Measurements from ENCODE around the gene NDUFA11. TPM values are rescaled to one million over a fixed set of nuclear protein-coding genes. Genes with fewer than 3 reads are reported as not detected.
"Not testable (repeated sequence)": the region's sequence is repeated elsewhere in the genome, so short reads cannot be mapped to it uniquely, and the experiment has no call there.

Gene NDUFA11
- total RNA-seq, 1 experiment from 2014 or later, result 244 TPM

- not testable (repeated sequence) for DNase-seq; H3K27me3 ChIP-seq (ENCODE audit: control insufficient read depth, insufficient read depth, low read length); H3K4me3 ChIP-seq (ENCODE audit: insufficient read depth, low read depth, low read length); H3K36me3 ChIP-seq (replicated peaks; ENCODE audit: control insufficient read depth, insufficient read depth, low read length)
Observed at GRCh38 chr19:5874496-5874895, 29.1 kb downstream of the NDUFA11 start.

GRCh38 chr19:5873617-5874199 lies 29.9 kb downstream of the NDUFA11 start:
- DNase-seq, result no peak
- Histone ChIP-seq H3K4me3 (ENCODE audit: insufficient read depth, low read depth, low read length) (no peak overlapping the region), H3K27me3 (ENCODE audit: control insufficient read depth, insufficient read depth, low read length) (no peaks in the 10 kb centered on the region), H3K36me3 (replicated peaks; ENCODE audit: control insufficient read depth, insufficient read depth, low read length) (no peaks in the 10 kb centered on the region)

GRCh38 chr19:5870986-5871394 lies 32.6 kb downstream of the NDUFA11 start:
- H3K36me3 ChIP-seq (replicated peaks; ENCODE audit: control insufficient read depth, insufficient read depth, low read length), result no peaks in the 10 kb centered on the region
- no peak for DNase-seq
- no peak overlapping the region for H3K4me3 ChIP-seq (ENCODE audit: insufficient read depth, low read depth, low read length)
- no peaks in the 10 kb centered on the region for H3K27me3 ChIP-seq (ENCODE audit: control insufficient read depth, insufficient read depth, low read length)

GRCh38 chr19:5867201-5868136 lies 36.1 kb downstream of the NDUFA11 start:
- Histone ChIP-seq H3K36me3 (replicated peaks; ENCODE audit: control insufficient read depth, insufficient read depth, low read length) (no peaks in the 10 kb centered on the region), H3K27me3 (ENCODE audit: control insufficient read depth, insufficient read depth, low read length) (no peaks in the 10 kb centered on the region), H3K4me3 (ENCODE audit: insufficient read depth, low read depth, low read length) (no peak overlapping the region)
- peak; percentile 45 for DNase-seq

- DNase-seq, result peak; percentile 37
- Histone ChIP-seq H3K36me3 (replicated peaks; ENCODE audit: control insufficient read depth, insufficient read depth, low read length) (no peaks in the 10 kb centered on the region), H3K4me3 (ENCODE audit: insufficient read depth, low read depth, low read length) (no peak overlapping the region), H3K27me3 (ENCODE audit: control insufficient read depth, insufficient read depth, low read length) (no peaks in the 10 kb centered on the region)
Observed at GRCh38 chr19:5865772-5866171, 37.8 kb downstream of the NDUFA11 start.

GRCh38 chr19:5864725-5865486 lies 38.7 kb downstream of the NDUFA11 start:
- Histone ChIP-seq H3K27me3 (ENCODE audit: control insufficient read depth, insufficient read depth, low read length) (no peaks in the 10 kb centered on the region), H3K36me3 (replicated peaks; ENCODE audit: control insufficient read depth, insufficient read depth, low read length) (no peaks in the 10 kb centered on the region), H3K4me3 (ENCODE audit: insufficient read depth, low read depth, low read length) (no peak overlapping the region)
- peak; percentile 69 for DNase-seq

GRCh38 chr19:5864013-5864720 lies 39.4 kb downstream of the NDUFA11 start:
- no peak for DNase-seq
- Histone ChIP-seq H3K36me3 (replicated peaks; ENCODE audit: control insufficient read depth, insufficient read depth, low read length) (no peaks in the 10 kb centered on the region), H3K4me3 (ENCODE audit: insufficient read depth, low read depth, low read length) (no peak overlapping the region), H3K27me3 (ENCODE audit: control insufficient read depth, insufficient read depth, low read length) (no peaks in the 10 kb centered on the region)

DNA sequence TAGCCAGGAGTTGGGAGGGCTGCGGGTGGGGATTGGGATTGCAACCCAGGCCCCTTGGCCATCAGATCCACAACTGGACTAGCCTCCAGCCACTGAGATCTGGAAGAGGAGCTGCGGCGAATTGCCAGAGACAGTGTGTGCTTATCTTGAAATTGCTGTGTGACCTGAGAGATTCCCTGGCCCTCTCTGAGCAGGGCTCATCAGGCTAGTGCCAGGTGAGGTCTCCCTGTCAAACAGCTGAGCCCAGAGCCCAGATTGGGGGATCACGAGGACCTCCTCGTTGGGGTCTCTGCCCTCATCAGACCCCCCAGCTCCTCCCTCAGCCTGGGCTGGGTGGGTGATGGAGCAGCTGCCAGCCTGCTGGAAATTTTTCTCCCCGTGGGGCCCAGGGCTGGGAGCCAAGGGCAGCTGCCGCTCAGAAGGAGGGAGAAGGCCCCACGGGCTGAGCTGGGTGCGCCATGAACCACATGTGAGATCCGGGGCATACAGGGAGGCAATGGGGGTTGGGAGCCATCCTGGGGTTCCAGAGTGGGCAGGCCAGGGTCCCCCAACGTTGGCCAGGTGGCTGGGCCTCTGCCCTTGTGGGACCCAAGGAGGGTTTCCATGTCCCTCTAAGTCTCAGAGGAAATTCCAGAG lies 40.4 kb downstream of the NDUFA11 start:
- peak; percentile 30 for DNase-seq
- Histone ChIP-seq H3K36me3 (replicated peaks; ENCODE audit: control insufficient read depth, insufficient read depth, low read length) (no peaks in the 10 kb centered on the region), H3K27me3 (ENCODE audit: control insufficient read depth, insufficient read depth, low read length) (no peaks in the 10 kb centered on the region), H3K4me3 (ENCODE audit: insufficient read depth, low read depth, low read length) (no peak overlapping the region)

DNA sequence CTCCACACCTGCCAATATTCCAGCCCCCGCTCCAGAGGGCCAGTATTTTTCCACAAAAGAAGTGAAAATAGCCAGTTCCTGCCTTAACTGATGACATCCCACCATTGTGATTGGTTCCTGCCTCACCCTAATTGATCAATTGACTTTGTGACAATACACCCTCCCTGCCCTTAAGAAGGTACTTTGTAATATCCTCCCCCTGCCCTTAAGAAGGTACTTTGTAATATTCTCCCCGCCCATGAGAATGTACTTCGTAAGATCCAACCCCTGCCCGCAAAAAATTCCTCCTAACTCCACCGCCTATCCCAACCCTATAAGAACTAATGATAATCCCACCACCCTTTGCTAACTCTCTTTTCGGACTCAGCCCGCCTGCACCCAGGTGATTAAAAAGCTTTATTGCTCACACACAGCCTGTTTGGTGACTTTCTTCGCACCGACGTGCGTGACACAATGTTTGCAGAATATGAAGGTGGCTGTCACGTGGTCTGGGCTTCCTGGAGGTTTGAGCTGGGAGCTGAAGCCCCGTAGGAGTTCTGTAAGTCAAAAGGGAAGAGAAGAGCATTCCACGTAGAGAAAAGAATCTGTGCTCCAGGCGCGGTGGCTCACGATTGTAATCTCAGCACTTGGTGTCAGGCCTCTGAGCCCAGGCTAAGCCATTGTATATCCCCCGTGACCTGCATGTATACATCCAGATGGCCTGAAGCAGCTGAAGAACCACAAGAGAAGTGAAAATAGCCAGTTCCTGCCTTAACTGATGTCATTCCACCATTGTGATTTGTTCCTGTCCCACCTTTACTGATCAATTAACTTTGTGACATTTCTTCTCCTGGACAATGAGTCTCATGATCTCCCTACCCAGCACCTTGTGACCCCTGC lies 46.1 kb downstream of the NDUFA11 start:
- no peak overlapping the region for H3K4me3 ChIP-seq (ENCODE audit: insufficient read depth, low read depth, low read length)
- no peak for DNase-seq
- H3K27me3 ChIP-seq (ENCODE audit: control insufficient read depth, insufficient read depth, low read length), result no peaks in the 10 kb centered on the region
- no peaks in the 10 kb centered on the region for H3K36me3 ChIP-seq (replicated peaks; ENCODE audit: control insufficient read depth, insufficient read depth, low read length)

DNA sequence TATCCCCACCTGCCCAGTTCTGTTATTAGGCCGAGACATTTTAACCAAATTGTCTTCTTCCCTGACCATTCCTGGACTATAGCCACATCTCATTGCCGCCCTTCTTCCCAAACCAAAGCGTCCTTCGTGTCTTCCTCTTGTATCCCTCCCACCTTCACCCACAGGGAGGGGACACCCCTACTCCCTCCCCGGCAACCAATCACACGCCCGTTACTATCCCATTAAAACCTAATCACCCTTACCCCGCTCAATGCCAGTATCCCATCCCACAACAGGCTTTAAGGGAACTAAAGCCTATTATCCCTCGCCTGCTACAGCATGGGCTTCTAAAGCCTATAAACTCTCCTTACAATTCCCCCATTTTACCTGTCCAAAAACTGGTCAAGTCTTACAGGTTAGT lies 48.4 kb downstream of the NDUFA11 start:
- DNase-seq, result not testable (repeated sequence)

DNA sequence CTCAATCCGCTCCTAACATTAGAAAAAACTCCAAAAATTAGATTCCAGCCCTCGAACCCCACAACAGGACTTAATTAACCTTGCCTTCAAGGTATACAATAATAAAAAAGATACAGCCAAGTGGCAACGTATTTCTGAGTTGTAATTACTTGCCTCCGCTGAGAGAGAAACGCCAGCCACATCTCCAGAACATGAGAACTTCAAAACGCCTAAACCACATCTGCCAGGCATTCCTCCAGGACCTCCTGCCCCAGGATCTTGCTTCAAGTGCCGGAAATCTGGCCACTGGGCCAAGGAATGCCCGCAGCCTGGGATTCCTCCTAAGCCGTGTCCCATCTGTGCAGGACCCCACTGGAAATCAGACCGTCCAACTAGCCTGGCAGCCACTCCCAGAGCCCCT lies 49.5 kb downstream of the NDUFA11 start:
- H3K27me3 ChIP-seq (ENCODE audit: control insufficient read depth, insufficient read depth, low read length); DNase-seq; H3K4me3 ChIP-seq (ENCODE audit: insufficient read depth, low read depth, low read length); H3K36me3 ChIP-seq (replicated peaks; ENCODE audit: control insufficient read depth, insufficient read depth, low read length): not testable (repeated sequence)

More for the DNA sequence above, 48.4 kb downstream of the NDUFA11 start:
- H3K27me3 ChIP-seq (ENCODE audit: control insufficient read depth, insufficient read depth, low read length); H3K36me3 ChIP-seq (replicated peaks; ENCODE audit: control insufficient read depth, insufficient read depth, low read length); H3K4me3 ChIP-seq (ENCODE audit: insufficient read depth, low read depth, low read length): not testable (repeated sequence)

- no peak within 1 kb of the TSS for H3K4me3 ChIP-seq (ENCODE audit: insufficient read depth, low read depth, low read length)
- no peak for DNase-seq
- no peaks in the 10 kb centered on the region for H3K36me3 ChIP-seq (replicated peaks; ENCODE audit: control insufficient read depth, insufficient read depth, low read length)
- no peaks in the 10 kb centered on the region for H3K27me3 ChIP-seq (ENCODE audit: control insufficient read depth, insufficient read depth, low read length)
Observed at GRCh38 chr19:5851302-5851701, 52.3 kb downstream of the NDUFA11 start, which contains the start of gene FUT3. FUT3 (minus strand) TSS chr19:5851449.

- DNase-seq, result no peak
- Histone ChIP-seq H3K4me3 (ENCODE audit: insufficient read depth, low read depth, low read length) (no peak overlapping the region), H3K27me3 (ENCODE audit: control insufficient read depth, insufficient read depth, low read length) (no peaks in the 10 kb centered on the region), H3K36me3 (replicated peaks; ENCODE audit: control insufficient read depth, insufficient read depth, low read length) (no peaks in the 10 kb centered on the region)
Observed at GRCh38 chr19:5850743-5851293, 52.8 kb downstream of the NDUFA11 start.

All from H7 (cell line).